HG02840 (cell line): ENCODE measurements around the gene DMBX1.

Experiments used
- ATAC-seq: cut with Tn5 transposase; IDR thresholded peaks from one replicate; pipeline ENCODE4 v1.9.1; 2021; ENCODE audit warnings: mild to moderate bottlenecking, moderate library complexity, moderate number of reproducible peaks; ENCODE audit not compliant: unreplicated experiment, low FRiP score

Gene DMBX1

DNA sequence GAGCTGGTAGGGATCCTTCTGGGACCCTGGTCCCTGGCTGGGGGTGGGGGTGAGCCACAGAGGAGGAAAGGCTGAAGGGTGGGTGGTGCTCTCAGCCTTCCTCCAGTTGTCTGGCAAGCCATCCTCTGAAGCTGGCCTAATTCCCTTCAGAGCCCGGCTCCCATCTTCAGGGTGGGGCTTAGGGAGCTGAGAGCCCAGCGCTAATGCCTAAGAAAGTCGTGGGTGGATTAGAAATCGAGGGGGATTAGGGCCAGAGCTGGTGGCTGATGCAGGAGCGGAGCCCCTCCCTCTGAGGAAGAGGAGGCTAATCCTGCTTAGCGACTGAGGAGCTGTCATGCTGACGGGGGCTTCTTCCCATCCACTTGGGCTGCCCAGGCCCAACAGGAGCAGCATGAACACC lies 30.8 kb upstream of the DMBX1 start:
- ATAC-seq: no peak

GRCh38 chr1:46459315-46459714 lies 30.3 kb upstream of the DMBX1 start:
- no peak for ATAC-seq

DNA sequence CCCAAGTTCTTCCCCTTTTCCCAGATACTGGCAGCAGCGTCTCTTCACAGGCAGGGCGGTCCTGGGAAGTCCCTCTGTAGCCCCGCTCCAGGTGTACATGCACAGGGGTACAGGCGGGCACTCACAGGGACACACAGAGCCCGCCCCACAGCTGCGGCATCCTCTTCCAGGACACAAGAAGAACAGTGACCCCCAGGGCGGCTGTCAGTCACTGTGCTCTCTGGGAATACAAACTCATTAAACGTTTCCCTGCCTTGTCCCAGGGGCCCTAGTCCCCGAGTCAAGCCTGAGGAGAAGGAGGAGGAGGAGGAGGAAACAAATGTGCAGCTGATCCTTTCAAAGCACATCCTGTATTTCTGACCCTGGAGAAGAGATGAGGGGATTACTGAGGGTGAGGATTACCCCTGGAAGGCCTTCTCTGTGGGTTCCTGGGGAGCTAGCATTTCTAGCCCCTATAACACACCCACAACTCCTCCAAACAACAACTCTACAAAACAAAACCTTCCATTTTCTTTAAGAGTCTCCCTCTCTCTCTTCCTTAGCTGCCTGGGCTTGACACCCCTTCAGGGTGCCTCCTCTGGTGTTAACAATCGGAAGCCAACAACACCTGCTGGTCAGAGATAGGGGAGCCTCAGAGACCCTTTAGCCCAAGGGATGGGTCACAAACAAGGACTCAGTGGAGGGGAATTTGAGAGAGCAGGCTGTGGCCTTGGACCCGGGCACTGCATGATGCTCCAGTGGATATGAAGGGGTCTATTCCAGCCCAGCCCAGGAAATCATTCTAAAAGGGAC lies 28.4 kb upstream of the DMBX1 start:
- ATAC-seq: no peak

- no peak for ATAC-seq
Measured at GRCh38 chr1:46461809-46462448, 27.7 kb upstream of the DMBX1 start.

DNA sequence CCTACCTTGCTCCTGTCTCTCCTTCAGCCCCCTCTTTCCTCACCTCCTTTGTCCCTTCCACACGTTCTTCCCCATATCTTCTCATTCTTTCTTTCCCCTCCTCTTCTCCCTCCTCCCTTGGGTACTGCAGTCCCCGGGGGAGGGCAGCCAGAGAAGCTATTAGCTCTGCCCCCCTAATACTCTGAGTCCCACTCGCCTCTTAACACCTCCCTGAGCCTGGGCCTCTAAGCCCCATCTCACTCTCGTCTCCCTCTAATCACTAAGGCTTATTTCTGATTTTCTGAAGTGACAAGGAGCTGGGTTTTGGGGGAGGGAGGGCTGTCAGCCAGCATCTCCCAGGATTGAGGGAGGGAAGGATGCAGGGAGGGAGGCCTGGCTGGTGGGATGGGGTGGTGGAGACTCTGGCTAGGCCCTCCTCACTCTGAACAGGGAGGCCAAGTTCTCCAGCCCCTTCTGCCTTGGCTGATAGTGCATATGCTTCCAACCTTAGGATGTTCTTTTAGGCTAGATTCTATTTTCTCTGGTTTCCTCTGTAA lies 25.6 kb upstream of the DMBX1 start:
- ATAC-seq: no peak

DNA sequence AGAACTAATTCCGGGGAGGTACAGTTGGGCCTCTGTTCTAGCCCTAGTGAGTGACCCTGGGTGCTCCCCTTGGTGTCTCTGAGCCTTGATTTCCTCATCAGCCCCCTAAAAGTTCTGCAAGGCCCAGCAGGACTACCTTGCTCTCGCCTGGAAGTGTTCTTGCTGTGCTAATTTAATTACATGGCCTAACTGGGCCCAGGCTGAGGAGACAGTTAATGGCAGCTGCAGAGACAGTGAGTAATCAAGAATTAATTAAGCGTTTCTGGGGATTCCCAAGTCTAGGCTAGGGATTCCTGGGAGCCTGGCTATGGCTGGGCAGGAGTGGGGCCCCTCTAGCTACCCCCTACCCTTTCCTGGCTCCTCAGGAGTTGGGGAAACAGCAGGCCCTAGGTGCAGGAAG lies 24.7 kb upstream of the DMBX1 start:
- ATAC-seq: no peak

DNA sequence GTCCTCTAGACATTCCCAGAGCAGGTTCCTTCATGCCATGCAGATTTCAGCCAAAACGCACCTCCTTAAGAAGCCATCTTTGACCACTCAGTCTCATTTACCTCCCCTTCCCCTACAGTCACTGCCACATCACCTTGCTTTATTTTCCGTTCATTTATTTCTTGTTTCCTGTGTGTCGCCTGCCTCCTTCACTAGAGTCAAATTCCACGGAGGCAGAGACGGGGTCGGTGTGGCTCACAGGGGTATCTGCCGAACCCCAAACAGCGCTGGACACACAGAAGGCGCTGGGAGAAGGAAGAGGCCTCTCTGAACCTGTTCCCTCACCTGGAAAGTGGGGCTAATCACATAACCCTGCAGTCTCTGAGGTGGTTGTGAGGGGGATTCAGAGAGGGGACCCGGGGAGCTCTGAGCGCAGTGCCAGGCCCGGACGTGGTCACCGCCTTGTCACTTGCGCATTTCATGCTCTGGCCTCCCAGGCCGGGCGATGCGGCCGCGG lies 23.6 kb upstream of the DMBX1 start:
- no peak for ATAC-seq

DNA sequence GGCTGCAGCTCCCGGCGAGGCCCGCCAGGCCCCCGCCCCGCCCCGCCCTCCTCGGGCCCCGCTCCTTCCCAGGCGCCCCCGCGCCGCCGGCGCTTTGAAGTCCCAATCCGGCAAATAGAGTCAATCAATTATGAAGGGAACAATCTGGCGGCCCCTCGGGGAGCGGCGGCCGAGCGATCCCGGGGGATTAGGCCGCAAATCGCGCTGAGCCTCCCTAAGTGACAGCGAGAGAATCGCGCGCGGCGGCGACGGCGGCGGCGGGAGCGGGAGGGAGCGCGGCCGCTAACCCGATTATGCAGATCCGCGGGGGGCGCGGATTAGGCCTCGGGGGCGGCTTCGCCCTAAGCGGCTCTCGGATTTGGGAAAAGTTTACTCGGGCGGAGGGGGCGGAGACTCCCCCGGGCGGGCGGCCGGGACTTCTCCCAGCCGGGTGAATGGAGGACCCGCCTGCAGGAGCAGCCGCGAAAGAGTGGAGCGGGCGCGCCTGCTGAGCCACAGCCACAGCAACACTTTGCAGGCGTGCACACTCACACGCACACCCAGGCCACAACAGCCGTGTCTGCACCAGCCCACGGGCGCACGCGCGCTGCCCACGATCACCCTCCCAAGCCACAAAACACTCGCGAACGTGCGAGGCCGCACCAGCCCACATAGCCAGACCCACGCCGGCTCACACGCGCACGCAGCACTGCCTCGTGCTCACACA lies 23.0 kb upstream of the DMBX1 start:
- no peak for ATAC-seq

GRCh38 chr1:46467183-46467504 lies 22.5 kb upstream of the DMBX1 start:
- ATAC-seq: no peak

- ATAC-seq: no peak
Measured at GRCh38 chr1:46469881-46470280, 19.8 kb upstream of the DMBX1 start.

DNA sequence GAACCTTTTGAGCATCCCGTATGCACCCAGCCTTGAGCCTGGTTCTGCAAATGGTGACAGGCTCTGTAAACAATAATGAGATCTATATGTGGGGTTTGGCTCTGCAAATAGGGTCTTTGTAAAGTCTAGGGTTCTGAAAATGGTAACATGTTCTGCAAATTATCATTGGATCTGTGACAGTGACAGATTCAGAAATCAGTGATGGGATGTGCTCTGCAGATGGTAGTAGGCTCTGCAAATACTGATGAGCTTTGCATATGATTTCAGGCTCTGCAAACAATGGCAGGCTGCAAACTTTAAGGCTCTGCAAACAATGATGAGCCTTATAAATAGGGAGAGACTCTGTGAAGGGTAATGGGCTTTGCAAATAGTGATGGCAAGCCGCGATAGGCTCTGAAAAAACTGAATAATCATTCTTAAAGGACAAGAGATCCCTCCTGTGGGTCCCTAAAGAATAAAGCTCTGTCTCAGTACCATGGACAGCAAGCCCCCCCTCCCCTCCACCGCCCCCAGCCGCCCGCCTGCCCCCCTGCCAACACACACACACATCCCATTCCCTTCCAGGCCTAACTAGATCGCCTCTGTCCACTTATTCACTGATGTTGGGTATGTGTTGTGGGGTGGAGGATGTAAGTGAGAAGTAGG lies 17.7 kb upstream of the DMBX1 start:
- no peak for ATAC-seq

- no peak for ATAC-seq
Measured at GRCh38 chr1:46472498-46473181, 17.0 kb upstream of the DMBX1 start.

DNA sequence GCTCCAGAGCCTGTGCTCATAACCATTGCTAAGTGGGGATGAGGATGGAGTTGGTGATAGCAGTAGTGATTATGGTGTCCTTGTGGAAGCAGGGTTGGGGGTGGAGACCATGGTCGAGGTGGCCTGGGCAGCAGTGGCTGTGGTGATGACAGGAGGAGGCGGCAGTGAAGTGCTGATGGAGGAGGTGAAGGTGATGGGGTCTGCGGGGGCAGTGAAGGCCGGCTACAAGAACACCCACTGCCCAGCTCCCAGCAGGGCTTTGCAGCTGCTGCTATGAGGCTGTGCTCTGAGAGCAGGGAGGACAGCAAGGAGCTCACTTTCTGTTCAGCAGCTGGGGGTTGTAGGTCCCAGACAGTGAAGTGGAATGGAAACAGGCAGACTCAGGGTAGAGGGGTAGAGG lies 15.6 kb upstream of the DMBX1 start:
- ATAC-seq: no peak

- no peak for ATAC-seq
Measured at GRCh38 chr1:46474570-46474969, 15.1 kb upstream of the DMBX1 start.

- ATAC-seq: no peak
Measured at GRCh38 chr1:46476673-46477072, 13.0 kb upstream of the DMBX1 start.

DNA sequence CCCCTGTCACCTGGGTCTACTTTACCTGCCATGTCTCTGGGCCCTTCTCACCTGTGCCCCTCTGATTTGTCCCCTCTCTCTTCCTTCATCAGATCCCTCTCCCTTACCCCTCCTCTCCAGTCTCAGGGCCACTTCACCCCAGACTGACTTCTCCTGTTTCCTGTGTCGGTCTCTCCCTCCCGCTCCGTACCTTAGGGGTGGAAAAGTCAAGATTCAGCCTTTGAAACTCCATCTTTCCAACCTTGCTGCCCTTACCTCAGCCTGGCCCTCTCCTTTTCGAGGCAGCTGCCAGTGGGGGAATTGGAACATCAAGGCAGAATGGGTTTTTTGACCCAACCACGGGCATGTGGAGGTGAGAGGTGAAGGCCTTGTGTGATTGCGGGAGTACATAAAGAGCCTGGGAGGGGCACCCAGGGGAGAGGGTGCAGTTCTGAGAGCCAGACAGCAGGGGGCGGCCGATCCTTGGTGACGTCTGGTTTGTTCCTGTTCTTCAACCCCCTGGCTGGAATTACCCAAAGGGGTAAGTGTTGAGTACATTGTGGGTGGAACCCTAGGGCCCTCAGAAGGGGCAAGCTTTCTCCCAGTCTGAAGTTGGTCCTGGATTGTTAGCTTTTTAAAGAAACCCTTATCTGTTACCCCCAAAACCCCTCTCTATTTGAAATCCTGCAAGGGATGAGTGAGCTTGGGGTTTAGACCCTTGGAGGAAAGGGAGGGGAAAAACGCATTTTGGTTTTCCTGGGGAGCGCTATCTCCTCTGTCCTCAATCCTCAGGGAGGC lies 12.3 kb upstream of the DMBX1 start:
- ATAC-seq: no peak

- ATAC-seq: no peak
Measured at GRCh38 chr1:46478721-46479485, 10.7 kb upstream of the DMBX1 start.

GRCh38 chr1:46479744-46480350 lies 9.8 kb upstream of the DMBX1 start:
- no peak for ATAC-seq
